Lower lobe of right lung (tissue), 2 donors: Measurements from ENCODE around the gene SPAG17. TPM values are rescaled to one million over a fixed set of nuclear protein-coding genes. Genes with fewer than 3 reads are reported as not detected.

Experiments used
- ATAC-seq, 2 donors: fragments of 200-7000 bp; cut with Tn5 transposase; one replicate each; pipeline ENCODE4 v1.9.1; 2020 to 2022; ENCODE audit warnings: mild to moderate bottlenecking in 2 of 2, moderate library complexity in 2 of 2
- DNase-seq: peaks from one replicate; pipeline ENCODE4 v3.0.0-alpha.2; 2020
- H3K27ac ChIP-seq: fragments of 200-600 bp; one replicate; pipeline ENCODE4 v1.8.0; 2022
- H3K27me3 ChIP-seq: fragments of 200-600 bp; one replicate; pipeline ENCODE4 v1.8.0; 2022; ENCODE audit warnings: low read depth
- H3K36me3 ChIP-seq: fragments of 200-600 bp; one replicate; pipeline ENCODE4 v1.8.0; 2022; ENCODE audit warnings: mild to moderate bottlenecking
- H3K4me1 ChIP-seq: fragments of 200-600 bp; one replicate; pipeline ENCODE4 v1.8.0; 2022
- H3K4me3 ChIP-seq: fragments of 200-600 bp; one replicate; pipeline ENCODE4 v1.8.0; 2022; ENCODE audit warnings: mild to moderate bottlenecking
- H3K9me3 ChIP-seq: fragments of 200-600 bp; one replicate; pipeline ENCODE4 v1.8.0; 2022
- CTCF ChIP-seq: fragments of 200-600 bp; IDR thresholded peaks from one replicate; pipeline ENCODE4 v1.8.0; 2022; ENCODE audit warnings: antibody characterized with exemption, mild to moderate bottlenecking
- intact Hi-C: fragments of 100-400 bp; cut with DNase I; formaldehyde crosslinking; loops from one replicate; pipeline ENCODE4 v1.11.0; 2022
- total RNA-seq: library from RNA; stranded (reverse); fragmentation: NEBNext Ultra II Directional; extraction: Animal tissue kit (Norgen Biotek cat#: 25700); gene quantifications from one replicate; pipeline ENCODE4 v1.2.1, GENCODE V29; 2021
- donor health status: DM: no; HTN: yes; CAD: no; lungs with severe emphysema.

Gene SPAG17
- total RNA-seq, 1 donor from 2014 or later: 9.9 TPM

- ATAC-seq: peak; percentile 41 to 58
- intact Hi-C loops: no loop called here
- H3K9me3 ChIP-seq: no peaks in the 10 kb centered on the region
- TF ChIP-seq CTCF: no peak
- H3K27ac ChIP-seq: no peak overlapping the region
- no peaks in the 10 kb centered on the region for H3K4me1 ChIP-seq
- no peak for DNase-seq
- no peaks in the 10 kb centered on the region for H3K27me3 ChIP-seq
- H3K36me3 ChIP-seq: no peaks in the 10 kb centered on the region
- no peak overlapping the region for H3K4me3 ChIP-seq
Observed at GRCh38 chr1:118039170-118039569, 145.9 kb downstream of the SPAG17 start.

GRCh38 chr1:118032883-118033282 lies 152.1 kb downstream of the SPAG17 start:
- intact Hi-C loops: no loop called here
- H3K4me3 ChIP-seq: no peak overlapping the region

GRCh38 chr1:118028267-118028666 lies 156.8 kb downstream of the SPAG17 start:
- Histone ChIP-seq H3K4me1 (no peaks in the 10 kb centered on the region), H3K36me3 (no peaks in the 10 kb centered on the region), H3K4me3 (no peak overlapping the region), H3K27me3 (no peaks in the 10 kb centered on the region), H3K9me3 (no peaks in the 10 kb centered on the region), H3K27ac (no peak overlapping the region)
- intact Hi-C loops: no loop called here
- DNase-seq (no peak), ATAC-seq (no peak)
- TF ChIP-seq CTCF: no peak

More at GRCh38 chr1:118032883-118033282, 152.1 kb downstream of the SPAG17 start:
- no peaks in the 10 kb centered on the region for H3K27me3 ChIP-seq
- ATAC-seq (no peak), DNase-seq (no peak)
- no peaks in the 10 kb centered on the region for H3K4me1 ChIP-seq
- no peaks in the 10 kb centered on the region for H3K36me3 ChIP-seq
- H3K27ac ChIP-seq: no peak overlapping the region
- TF ChIP-seq CTCF: no peak
- H3K9me3 ChIP-seq: no peaks in the 10 kb centered on the region

- DNase-seq (no peak), ATAC-seq (no peak)
- TF ChIP-seq CTCF: no peak
- Histone ChIP-seq H3K9me3 (no peaks in the 10 kb centered on the region), H3K4me3 (no peak overlapping the region), H3K4me1 (no peaks in the 10 kb centered on the region), H3K36me3 (no peaks in the 10 kb centered on the region), H3K27ac (no peak overlapping the region), H3K27me3 (no peaks in the 10 kb centered on the region)
- intact Hi-C loops: no loop called here
Observed at GRCh38 chr1:118023199-118023598, 161.8 kb downstream of the SPAG17 start.

- H3K9me3 ChIP-seq: no peaks in the 10 kb centered on the region
- H3K4me1 ChIP-seq: no peaks in the 10 kb centered on the region
- no peaks in the 10 kb centered on the region for H3K27me3 ChIP-seq
- ATAC-seq: no peak
- no peaks in the 10 kb centered on the region for H3K36me3 ChIP-seq
- TF ChIP-seq CTCF: no peak
- no peak overlapping the region for H3K27ac ChIP-seq
- DNase-seq: no peak
- intact Hi-C loops: no loop called here
- no peak overlapping the region for H3K4me3 ChIP-seq
Observed at GRCh38 chr1:118021668-118022067, 163.4 kb downstream of the SPAG17 start.

- Histone ChIP-seq H3K36me3 (no peaks in the 10 kb centered on the region), H3K27ac (no peak overlapping the region), H3K9me3 (no peaks in the 10 kb centered on the region), H3K4me3 (no peak overlapping the region), H3K27me3 (no peaks in the 10 kb centered on the region), H3K4me1 (no peaks in the 10 kb centered on the region)
- DNase-seq: no peak
- intact Hi-C loops: no loop called here
- peak in 1 of 2 donors; percentile 46 for ATAC-seq
- TF ChIP-seq CTCF: no peak
Observed at GRCh38 chr1:118018060-118018459, 167.0 kb downstream of the SPAG17 start.
